Erythroblast (primary cell): Measurements from ENCODE around the gene OBP2B.

Experiments
- GATA1 ChIP-seq: IDR thresholded peaks from 2 replicates; pipeline ENCODE4 v1.6.1; 2011; ENCODE audit warnings: low read depth, mild to moderate bottlenecking, control low read depth, low read length, moderate library complexity
- POLR2A ChIP-seq: IDR thresholded peaks from 2 replicates; pipeline ENCODE4 v1.6.1; 2011; ENCODE audit warnings: mild to moderate bottlenecking, low read length

- TF ChIP-seq POLR2A = no peak
- TF ChIP-seq GATA1 = no peak
Observed at GRCh38 chr9:133181561-133181960, 27.5 kb downstream of the OBP2B start.
